GM19438 (cell line): ENCODE measurements around the gene PANK4.

Experiments used
- ATAC-seq: cut with Tn5 transposase; IDR thresholded peaks from one replicate; pipeline ENCODE4 v1.9.1; 2021; ENCODE audit warnings: low read depth; ENCODE audit not compliant: unreplicated experiment

PANK4 gene

GRCh38 chr1:2481885-2482284 is 44.5 kb downstream of the PANK4 start:
- ATAC-seq, result no peak

GRCh38 chr1:2480986-2481364 is 45.4 kb downstream of the PANK4 start:
- no peak for ATAC-seq

DNA sequence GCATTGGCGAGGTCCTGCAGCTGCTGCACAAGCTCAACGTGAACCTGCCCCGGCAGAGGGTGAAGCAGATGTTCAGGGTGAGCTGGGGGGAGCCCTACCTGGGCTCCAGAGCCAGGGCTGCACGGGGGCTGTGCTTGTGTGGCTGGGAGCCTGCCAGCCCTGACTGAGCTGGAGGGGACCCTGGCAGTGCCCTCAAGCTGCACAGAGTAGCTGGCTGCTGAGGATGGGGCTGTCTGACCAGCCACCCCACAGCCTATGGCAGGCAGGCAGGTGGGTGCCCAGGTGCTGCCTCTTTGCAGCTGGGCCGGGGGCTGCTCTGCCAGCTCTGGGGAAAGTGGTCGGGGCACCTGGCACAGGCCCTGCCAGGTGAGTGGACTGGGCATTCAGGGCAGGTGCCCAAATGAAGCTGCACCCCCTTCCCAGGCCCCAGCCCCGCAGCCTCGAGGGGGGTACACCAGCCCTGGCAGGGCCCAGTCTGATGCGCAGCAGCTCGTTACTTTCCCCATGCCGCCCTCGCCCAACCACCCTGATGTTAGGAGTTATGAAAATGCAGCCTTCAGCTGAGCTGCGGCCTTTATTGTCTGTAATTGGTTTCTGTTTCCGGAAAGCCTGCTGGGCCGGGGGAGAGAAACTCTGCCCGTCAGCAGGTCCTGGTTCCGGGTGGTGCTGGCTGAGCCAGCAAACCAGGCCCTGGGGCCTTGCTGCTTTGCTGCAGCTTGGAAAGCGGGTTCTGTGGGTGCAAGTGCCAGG is 46.0 kb downstream of the PANK4 start:
- no peak for ATAC-seq

GRCh38 chr1:2479618-2480017 is 46.8 kb downstream of the PANK4 start:
- ATAC-seq, result no peak

DNA sequence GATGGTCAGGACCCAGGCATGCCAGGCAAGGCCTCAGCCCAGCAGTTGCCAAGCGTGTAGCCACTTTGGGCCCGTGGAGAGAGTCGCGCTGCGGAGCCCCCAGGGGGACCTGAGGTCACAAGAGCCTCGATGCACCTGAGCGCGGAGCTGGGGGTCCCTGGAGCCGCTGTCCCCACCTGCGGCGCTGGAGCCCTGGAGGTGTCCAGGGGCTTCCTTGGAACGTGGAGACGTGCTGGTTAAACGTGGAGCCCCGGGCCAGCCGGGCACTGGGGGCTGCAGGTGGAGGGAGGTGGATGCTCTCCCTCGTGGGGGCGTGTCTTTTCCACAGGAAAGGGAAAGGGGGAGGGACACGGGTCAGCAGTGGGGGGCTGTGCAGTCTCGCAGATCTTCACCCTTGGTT is 47.2 kb downstream of the PANK4 start:
- ATAC-seq, result no peak

- no peak for ATAC-seq
These were observed 48.5 kb downstream of the PANK4 start for GRCh38 chr1:2477791-2478499.

- no peak for ATAC-seq
These were observed 49.1 kb downstream of the PANK4 start for GRCh38 chr1:2477309-2477708.

DNA sequence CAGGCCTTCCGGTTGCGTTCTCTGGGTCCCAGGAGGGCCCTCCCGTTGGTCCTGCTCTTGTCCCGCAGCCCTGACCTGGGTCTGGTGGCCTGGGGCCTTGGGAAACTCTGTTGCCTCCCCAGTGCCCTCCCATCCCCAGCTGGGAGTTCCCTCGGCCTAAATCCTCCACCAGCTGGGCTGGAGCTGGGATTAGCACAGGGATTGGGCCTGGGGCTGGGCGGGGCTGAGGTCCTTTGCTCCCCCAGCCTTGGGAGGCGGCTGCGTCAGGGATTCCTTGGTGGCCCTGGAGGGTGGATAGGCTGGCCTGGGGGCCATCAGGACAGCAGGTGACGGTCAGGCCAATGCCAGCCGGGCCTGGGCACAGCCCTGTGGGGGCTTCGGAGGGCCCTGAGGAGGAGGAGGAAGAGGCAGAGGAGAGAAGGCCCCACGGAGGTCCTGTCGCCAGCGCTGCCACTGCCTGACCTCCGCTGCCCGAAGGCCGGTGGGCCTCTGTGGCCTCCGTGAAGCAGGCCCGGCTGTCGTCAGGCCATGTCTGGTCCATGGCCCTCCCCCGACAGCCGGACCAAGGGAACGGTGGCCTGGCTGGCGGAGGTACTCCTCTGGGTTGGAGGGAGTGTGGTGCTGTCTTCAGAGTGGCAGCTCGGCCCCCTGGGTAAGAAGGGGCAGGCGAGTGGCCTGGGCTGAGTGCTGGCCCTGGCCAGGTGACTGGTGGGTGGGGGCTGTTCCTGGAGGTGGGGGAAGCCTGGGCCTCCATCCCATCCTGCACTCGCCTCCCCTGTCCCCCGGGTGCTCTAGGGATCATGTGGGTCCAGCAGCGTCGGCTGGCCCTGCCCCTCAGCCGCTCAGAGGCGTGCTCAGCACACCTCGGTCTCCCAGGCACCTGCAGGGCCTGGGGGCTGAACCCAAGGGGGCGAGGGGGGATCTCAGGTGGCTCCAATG is 50.1 kb downstream of the PANK4 start, which contains the start of gene PLCH2:
PLCH2 (plus strand) TSS at position 229 of the 939 bp plus-strand sequence; CDS start at position 529, 300 bp downstream.
- no peak for ATAC-seq

GRCh38 chr1:2475571-2475970 is 50.8 kb downstream of the PANK4 start:
- no peak for ATAC-seq

DNA sequence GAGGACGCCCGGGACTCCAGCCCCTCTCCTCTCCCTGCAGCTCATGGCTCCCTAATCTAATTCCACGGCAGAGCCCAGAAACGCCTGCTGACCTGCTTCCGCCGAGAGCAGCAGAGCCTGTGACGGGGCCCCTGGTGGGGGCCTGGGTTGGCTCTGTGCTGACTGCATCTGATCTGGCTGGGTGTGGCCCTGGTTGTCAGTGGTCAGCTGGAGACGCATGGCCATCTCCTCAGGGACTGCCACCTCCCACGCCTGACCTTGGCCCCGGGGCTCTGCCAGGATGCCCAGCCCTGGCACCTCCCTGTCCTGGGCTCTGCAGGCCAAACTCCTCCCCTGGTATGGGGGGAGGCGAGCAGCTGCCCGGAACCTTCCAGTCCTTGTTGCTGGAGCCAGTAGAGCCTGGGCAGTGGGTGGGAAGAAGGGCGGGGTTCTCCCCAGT is 51.4 kb downstream of the PANK4 start:
- no peak for ATAC-seq

- ATAC-seq, result no peak
These were observed 52.1 kb downstream of the PANK4 start for GRCh38 chr1:2474104-2474844.

DNA sequence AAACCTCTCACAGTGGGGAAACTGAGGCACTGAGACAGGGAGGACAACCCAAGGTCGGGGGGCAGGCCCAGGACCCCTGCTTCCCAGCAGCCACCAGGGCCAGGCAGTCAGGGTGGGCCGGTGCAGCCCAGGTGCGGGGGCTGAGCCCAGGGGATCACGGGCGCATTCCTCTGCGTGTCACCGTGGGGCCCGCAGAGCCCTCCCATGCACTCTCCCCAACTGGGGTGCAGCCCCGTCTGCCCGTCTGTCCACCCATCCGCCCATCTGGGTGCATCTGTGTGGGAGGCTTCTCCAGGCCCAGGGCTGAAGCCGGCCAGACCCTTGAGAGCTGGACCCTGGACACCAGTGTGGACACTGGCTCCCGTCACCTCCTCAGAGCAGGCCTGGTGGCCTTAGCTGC is 53.2 kb downstream of the PANK4 start:
- no peak for ATAC-seq

- no peak for ATAC-seq
These were observed 53.7 kb downstream of the PANK4 start for GRCh38 chr1:2472561-2473177.

GRCh38 chr1:2472109-2472508 is 54.3 kb downstream of the PANK4 start:
- ATAC-seq, result no peak

DNA sequence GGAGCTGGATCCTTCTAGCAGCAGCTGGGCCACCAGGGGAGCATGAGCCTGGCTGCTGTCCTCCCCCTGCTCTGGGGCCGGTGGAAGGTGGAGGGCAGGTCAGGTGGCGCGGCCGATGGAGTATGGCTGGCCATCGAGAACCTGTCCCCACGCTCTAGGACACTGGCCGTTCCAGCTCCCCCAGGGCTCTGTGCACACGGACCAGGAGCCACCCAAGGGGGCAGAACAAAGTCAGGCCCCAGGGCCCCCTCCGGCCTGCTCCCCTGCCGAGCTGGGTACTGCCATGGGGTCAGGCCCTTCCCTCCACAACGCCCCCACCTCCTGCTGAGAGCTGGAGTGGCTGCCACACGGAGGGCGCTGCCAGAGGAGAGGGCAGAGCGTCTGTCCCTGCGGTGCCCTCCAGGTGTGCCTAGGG is 54.8 kb downstream of the PANK4 start:
- ATAC-seq, result no peak

GRCh38 chr1:2471159-2471471 is 55.3 kb downstream of the PANK4 start:
- ATAC-seq, result no peak

GRCh38 chr1:2470290-2471158 is 55.9 kb downstream of the PANK4 start:
- ATAC-seq, result no peak

- ATAC-seq, result no peak
These were observed 57.1 kb downstream of the PANK4 start for GRCh38 chr1:2469103-2469940.
